ENCODE measurements around the gene EXOSC3.
"Not testable (repeated sequence)": the region's sequence is repeated elsewhere in the genome, so short reads cannot be mapped to it uniquely, and the experiment has no call there.

The EXOSC3 gene

GRCh38 chr9:37784616-37785483, at the start of gene EXOSC3:
Gene EXOSC3 (minus strand): TSS chr9:37785064. CDS start chr9:37785044, 20 bp downstream.
- peak; percentile 90 for DNase-seq (ENCODE audit: low spot score)

DNA sequence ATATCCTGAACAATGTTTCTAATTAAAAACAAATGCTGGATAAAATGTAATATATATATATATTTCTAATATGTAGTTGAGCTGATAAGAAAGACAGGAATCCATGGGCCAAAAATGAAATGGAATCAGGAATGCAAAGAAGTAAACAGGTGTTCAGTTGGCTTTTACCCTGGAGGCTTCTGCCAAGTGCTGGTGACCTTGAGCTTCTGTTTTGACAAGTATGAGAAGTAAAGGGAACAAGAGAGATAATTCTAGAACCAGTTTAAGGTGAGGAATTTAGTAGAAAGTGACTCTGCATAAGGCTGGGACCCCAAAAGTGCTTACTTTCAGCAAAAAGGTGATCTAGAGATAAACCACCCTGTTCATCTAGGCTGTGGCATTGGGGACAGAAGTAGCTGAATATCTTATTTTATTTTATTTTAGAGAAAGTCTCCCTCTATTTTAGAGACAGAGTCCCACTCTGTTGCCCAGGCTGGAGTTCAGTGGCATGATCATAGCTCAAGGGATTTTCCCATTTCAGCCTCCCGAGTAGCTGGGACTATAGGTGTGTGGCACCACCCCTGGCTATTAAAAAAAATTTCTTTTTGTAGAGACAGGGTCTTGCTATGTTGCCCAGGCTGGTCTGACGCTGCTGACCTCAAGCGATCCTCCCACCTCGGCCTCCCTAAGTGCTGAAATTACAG, 42.8 kb upstream of the EXOSC3 start:
- DNase-seq (ENCODE audit: low spot score) = no peak

DNA sequence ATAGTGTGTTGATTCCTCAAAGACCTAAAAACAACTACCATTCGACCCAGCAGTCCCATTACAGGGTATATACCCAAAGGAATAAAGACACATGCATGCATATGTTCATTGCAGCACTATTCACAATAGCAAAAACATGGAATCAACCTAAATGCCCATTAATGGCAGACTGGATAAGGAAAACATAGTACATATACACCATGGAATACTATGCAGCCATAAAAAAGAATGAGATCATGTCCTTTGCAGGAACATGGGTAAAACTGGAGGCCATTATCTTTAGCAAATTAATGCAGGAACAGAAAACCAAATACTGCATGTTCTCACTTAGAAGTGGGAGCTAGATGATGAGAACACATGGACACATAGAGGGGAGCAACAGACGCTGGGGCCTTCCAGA, 40.3 kb upstream of the EXOSC3 start:
- not testable (repeated sequence) for DNase-seq (ENCODE audit: low spot score)

- no peak for DNase-seq (ENCODE audit: low spot score)
These were observed 35.3 kb upstream of the EXOSC3 start for GRCh38 chr9:37820142-37820541.

GRCh38 chr9:37818849-37819248, 34.0 kb upstream of the EXOSC3 start:
- DNase-seq (ENCODE audit: low spot score) = no peak

GRCh38 chr9:37812773-37813379, 28.0 kb upstream of the EXOSC3 start:
- no peak for DNase-seq (ENCODE audit: low spot score)

DNA sequence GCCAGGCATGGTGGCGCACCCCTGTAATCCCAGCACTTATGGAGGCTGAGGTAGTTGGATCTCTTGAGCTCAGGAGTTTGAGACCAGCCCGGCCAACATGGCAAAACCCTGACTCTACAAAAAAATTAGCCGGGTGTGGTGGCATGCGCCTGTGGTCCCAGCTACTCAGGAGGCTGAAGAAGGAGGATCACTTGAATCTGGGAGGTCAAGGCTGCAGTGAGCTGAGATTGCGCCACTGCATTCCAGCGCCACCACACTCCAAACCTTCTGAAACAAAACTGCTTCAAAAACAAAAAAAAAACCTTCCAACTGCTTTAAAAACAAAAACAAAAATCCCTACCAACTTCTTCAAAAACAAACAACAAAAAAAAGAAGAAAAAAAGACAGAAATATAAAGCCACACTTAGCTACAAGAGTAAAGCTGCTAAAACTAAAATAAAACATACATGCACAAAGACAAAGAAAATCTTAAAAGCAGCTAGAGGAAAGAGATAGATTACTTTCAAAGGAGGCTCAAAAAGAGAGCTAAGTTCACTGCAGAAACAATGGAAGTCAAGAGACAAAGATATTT, 27.1 kb upstream of the EXOSC3 start:
- DNase-seq (ENCODE audit: low spot score) = no peak

DNA sequence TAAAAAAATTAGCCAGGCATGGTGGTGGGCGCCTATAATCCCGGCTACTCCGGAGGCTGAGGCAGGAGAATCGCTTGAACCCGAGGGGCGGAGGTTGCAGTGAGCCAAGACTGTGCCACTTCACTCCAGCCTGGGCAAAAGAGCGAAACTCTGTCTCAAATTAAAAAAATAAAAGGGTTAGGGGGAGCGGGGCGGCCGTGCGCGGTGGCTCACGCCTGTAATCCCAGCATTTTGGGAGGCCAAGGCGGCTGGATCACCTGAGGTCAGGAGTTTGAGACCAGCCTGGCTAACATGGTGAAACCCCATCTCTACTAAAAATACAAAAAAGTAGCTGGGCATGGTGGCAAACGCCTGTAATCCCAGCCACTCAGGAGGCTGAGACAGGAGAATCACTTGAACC, 24.8 kb upstream of the EXOSC3 start:
- not testable (repeated sequence) for DNase-seq (ENCODE audit: low spot score)

- peak; percentile 71 for DNase-seq (ENCODE audit: low spot score)
These were observed 21.4 kb upstream of the EXOSC3 start for GRCh38 chr9:37806271-37806670.

- DNase-seq (ENCODE audit: low spot score) = no peak
These were observed 17.3 kb upstream of the EXOSC3 start for GRCh38 chr9:37801959-37802711.

- DNase-seq (ENCODE audit: low spot score) = peak; percentile 68
These were observed 16.5 kb upstream of the EXOSC3 start for GRCh38 chr9:37801287-37801850.

- DNase-seq (ENCODE audit: low spot score) = peak; percentile 92
These were observed 15.9 kb upstream of the EXOSC3 start, which contains the start of gene DCAF10 for GRCh38 chr9:37800631-37801286. Gene DCAF10 (plus strand): TSS chr9:37800797. CDS start chr9:37800867, 70 bp downstream.

DNA sequence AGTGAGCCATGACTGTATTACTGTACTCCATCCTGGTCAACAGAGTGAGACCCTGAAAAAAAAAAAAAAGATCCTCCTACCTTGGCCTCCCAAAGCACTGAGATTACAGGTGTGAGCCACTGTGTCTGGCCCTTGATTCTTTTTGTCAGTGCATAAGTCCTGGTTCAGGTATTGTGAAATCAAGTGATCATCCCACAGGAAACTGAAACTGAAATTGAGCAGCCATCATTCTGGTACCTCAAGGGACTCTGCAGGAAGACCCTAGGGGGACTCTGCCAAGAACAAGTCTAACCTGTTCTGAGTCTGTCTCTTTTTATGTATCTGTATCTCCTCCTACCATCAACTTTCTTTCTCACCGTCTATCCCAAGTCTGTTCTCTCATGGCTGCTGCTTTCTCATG, 13.8 kb upstream of the EXOSC3 start:
- DNase-seq (ENCODE audit: low spot score) = no peak

- DNase-seq (ENCODE audit: low spot score) = no peak
These were observed 11.4 kb upstream of the EXOSC3 start for GRCh38 chr9:37796232-37796631.

DNA sequence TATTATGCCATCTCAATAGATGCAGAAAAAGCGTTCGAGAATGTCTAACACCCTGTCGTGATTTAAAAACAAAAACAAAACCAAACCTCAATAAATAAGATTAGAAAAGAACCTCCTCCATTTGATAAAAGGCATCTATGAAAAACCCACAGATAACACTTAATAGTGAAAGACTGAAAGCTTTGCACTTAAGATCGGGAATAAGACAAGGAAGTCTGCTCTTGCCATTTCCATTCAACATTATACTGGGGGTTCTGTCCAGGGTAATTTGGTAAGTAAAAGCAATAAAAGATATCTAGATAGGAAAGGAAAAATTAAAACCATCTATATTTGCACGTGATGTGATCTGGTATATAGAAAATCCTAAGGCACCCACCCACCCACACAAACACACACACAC, 7.3 kb upstream of the EXOSC3 start:
- DNase-seq (ENCODE audit: low spot score) = no peak

DNA sequence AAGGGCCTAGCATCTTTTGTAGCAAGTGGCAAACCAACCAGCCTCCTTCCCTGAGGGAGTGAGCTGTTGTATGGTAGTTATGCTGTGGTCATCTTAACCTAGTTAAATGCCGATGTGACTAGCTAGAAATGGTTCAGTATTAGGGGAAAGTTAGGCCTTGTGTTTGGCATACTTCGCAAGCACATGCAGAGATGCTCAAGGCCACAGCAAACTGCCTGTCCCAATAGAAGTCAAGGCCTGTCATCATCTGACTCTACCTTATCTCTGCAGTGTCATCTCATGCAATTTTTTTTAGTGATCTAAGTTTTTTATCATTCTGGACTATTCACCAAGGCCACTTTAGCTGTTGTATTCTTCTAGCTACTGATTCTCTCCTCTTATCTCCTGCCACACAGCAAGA, 5.2 kb upstream of the EXOSC3 start:
- DNase-seq (ENCODE audit: low spot score) = no peak

- no peak for DNase-seq (ENCODE audit: low spot score)
These were observed 3.5 kb upstream of the EXOSC3 start for GRCh38 chr9:37788332-37788731.

DNA sequence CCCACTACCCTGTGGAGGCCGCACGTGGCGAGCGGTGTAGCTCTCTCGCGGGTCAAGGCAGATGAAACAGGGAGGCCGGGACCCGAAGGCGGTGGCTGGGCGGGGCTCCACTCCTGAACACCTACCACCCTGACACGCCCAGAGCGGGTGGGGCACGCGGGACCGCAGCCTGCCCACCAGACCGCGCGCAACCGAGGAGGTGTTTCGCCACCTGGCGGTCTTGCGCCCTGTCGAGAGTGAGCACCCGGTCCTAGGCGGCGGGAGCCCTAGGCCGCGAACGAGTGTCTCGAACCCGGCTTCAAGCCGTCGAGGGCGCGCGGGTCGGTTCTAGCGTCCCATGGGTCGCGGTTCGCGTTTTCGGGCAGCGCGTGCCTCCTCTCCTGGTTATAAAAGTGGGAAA, 2.2 kb upstream of the EXOSC3 start:
- no peak for DNase-seq (ENCODE audit: low spot score)

DNA sequence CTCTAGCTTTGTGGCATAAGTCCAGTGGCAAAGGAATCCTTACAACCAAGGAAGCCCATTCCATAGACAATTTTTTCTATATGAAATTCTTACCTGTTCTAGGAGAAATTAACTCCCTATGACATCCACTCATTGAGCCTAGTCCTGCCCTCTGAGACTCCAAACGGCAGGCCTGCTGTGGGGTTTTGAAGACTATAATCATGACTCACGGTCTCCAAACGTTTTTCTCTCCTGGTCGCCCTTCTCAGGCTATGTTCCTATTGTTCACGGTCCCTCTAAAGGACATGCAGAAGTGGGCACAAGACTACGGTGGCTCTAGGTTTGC, 611 bp downstream of the EXOSC3 start:
- no peak for DNase-seq (ENCODE audit: low spot score)

- no peak for DNase-seq (ENCODE audit: low spot score)
These were observed 6.3 kb downstream of the EXOSC3 start for GRCh38 chr9:37778534-37778933.

DNA sequence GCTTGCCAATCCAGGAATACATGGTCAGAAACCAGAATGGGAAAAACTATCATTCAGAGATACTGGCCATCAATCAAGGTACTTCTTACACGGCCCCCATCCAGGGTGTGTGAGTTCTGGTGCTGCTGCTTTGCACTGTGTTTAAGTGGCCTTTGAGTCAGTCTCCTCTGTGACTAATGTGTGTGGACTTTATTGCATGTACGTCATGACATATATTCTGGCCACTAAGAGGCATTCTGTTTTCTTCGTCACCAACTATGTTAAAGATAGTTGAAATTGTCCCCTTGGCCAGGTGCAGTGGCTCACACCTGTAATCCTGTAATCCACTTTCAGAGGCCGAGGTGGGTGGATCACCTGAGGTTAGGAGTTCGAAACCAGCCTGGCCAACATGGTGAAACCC, 8.5 kb downstream of the EXOSC3 start:
- DNase-seq (ENCODE audit: low spot score) = no peak
